Measurements from ENCODE around the gene CCDC170.
"Not testable (repeated sequence)": the region's sequence is repeated elsewhere in the genome, so short reads cannot be mapped to it uniquely, and the experiment has no call there.

CCDC170 gene

DNA sequence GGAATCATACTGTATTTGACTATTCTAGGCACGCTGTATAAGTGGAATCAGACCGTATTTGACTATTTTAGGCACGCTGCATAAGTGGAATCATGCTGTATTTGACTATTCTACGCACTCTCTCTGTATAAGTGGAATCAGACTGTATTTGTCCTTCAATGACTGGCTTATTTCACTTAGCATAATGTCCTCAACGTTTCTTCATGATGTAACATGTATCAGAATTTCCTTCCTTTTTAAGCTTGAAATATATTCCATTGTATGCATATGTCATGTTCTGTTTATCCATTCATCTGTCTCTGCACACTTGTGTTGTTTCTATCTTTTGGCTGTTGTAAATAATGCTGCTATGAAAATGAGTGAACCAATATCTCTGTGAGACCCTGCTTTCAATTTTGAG lies 5.7 kb downstream of the CCDC170 start:
- Histone ChIP-seq H2AFZ (ENCODE audit: low read depth, low read length) (no peak overlapping the region), H3K4me1 (ENCODE audit: insufficient read depth, low read length) (peaks cover under 1% of the 10 kb centered on the region)

DNA sequence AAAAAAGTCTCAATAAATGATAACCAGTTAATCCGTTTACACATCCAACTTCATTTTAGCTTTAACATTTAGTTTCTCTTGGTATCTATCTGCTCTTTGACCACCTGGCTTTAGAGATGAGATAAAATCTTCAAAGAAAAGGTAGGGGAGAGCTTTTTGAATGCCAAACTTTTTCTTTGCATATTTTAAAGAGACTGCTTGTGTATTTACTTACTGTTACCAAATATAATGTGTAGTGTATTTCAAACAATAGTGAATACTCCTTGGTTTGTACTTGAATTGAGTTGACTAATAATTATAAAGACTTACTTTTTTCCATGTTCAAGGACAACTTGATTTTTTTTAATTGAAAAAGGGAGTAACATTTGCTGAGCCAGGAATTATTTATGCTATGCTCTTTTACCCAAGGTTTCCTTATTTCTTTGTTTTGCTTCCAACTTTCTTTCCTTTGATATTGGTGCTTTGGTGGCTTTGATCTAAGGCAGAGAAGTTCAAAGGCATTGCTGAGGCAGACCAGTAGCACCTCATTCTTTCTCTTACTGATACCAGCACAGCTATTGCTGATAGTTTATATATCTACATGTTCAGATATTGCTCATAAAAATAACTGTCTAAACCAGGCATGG lies 7.8 kb downstream of the CCDC170 start:
- Histone ChIP-seq H3K4me3 (ENCODE audit: low read length) (no peak overlapping the region), H3K4me1 (ENCODE audit: insufficient read depth, low read length) (no peaks in the 10 kb centered on the region), H3K36me3 (ENCODE audit: insufficient read depth, low read length) (no peaks in the 10 kb centered on the region), H3K9me3 (ENCODE audit: low read length) (no peaks in the 10 kb centered on the region), H2AFZ (ENCODE audit: low read depth, low read length) (no peak overlapping the region), H3K27me3 (ENCODE audit: insufficient read depth, low read length) (no peaks in the 10 kb centered on the region)

More for the DNA sequence above, 5.7 kb downstream of the CCDC170 start:
- Histone ChIP-seq H3K9me3 (ENCODE audit: low read length) (peaks cover 2% of the 10 kb centered on the region), H3K4me3 (ENCODE audit: low read length) (no peak overlapping the region), H3K27me3 (ENCODE audit: insufficient read depth, low read length) (peaks cover 6% of the 10 kb centered on the region), H3K36me3 (ENCODE audit: insufficient read depth, low read length) (no peaks in the 10 kb centered on the region)

GRCh38 chr6:151502499-151502898 lies 8.7 kb downstream of the CCDC170 start:
- Histone ChIP-seq H3K9me3 (ENCODE audit: low read length) (no peaks in the 10 kb centered on the region), H3K4me1 (ENCODE audit: insufficient read depth, low read length) (no peaks in the 10 kb centered on the region), H3K4me3 (ENCODE audit: low read length) (no peak overlapping the region), H3K27me3 (ENCODE audit: insufficient read depth, low read length) (no peaks in the 10 kb centered on the region), H2AFZ (ENCODE audit: low read depth, low read length) (no peak overlapping the region), H3K36me3 (ENCODE audit: insufficient read depth, low read length) (no peaks in the 10 kb centered on the region)

GRCh38 chr6:151506761-151507160 lies 12.9 kb downstream of the CCDC170 start:
- H3K4me3 ChIP-seq (ENCODE audit: low read length): no peak overlapping the region
- H3K4me1 ChIP-seq (ENCODE audit: insufficient read depth, low read length): no peaks in the 10 kb centered on the region
- no peaks in the 10 kb centered on the region for H3K27me3 ChIP-seq (ENCODE audit: insufficient read depth, low read length)
- no peaks in the 10 kb centered on the region for H3K36me3 ChIP-seq (ENCODE audit: insufficient read depth, low read length)
- no peak overlapping the region for H2AFZ ChIP-seq (ENCODE audit: low read depth, low read length)
- no peaks in the 10 kb centered on the region for H3K9me3 ChIP-seq (ENCODE audit: low read length)

- H3K36me3 ChIP-seq (ENCODE audit: insufficient read depth, low read length): no peaks in the 10 kb centered on the region
- no peaks in the 10 kb centered on the region for H3K4me1 ChIP-seq (ENCODE audit: insufficient read depth, low read length)
- no peak overlapping the region for H3K4me3 ChIP-seq (ENCODE audit: low read length)
- H3K27me3 ChIP-seq (ENCODE audit: insufficient read depth, low read length): no peaks in the 10 kb centered on the region
- no peaks in the 10 kb centered on the region for H3K9me3 ChIP-seq (ENCODE audit: low read length)
- no peak overlapping the region for H2AFZ ChIP-seq (ENCODE audit: low read depth, low read length)
These were observed 15.2 kb downstream of the CCDC170 start for GRCh38 chr6:151509048-151509447.

GRCh38 chr6:151512481-151512880 lies 18.7 kb downstream of the CCDC170 start:
- Histone ChIP-seq H3K27me3 (ENCODE audit: insufficient read depth, low read length) (no peaks in the 10 kb centered on the region), H3K36me3 (ENCODE audit: insufficient read depth, low read length) (no peaks in the 10 kb centered on the region), H2AFZ (ENCODE audit: low read depth, low read length) (no peak overlapping the region), H3K4me1 (ENCODE audit: insufficient read depth, low read length) (no peaks in the 10 kb centered on the region), H3K9me3 (ENCODE audit: low read length) (no peaks in the 10 kb centered on the region), H3K4me3 (ENCODE audit: low read length) (no peak overlapping the region)

- Histone ChIP-seq H3K4me3 (ENCODE audit: low read length) (no peak overlapping the region), H3K27me3 (ENCODE audit: insufficient read depth, low read length) (no peaks in the 10 kb centered on the region), H2AFZ (ENCODE audit: low read depth, low read length) (no peak overlapping the region), H3K4me1 (ENCODE audit: insufficient read depth, low read length) (no peaks in the 10 kb centered on the region), H3K9me3 (ENCODE audit: low read length) (no peaks in the 10 kb centered on the region), H3K36me3 (ENCODE audit: insufficient read depth, low read length) (no peaks in the 10 kb centered on the region)
These were observed 20.3 kb downstream of the CCDC170 start for GRCh38 chr6:151514000-151514730.

GRCh38 chr6:151518992-151519391 lies 25.2 kb downstream of the CCDC170 start:
- H3K9me3 ChIP-seq (ENCODE audit: low read length); H3K4me1 ChIP-seq (ENCODE audit: insufficient read depth, low read length); H3K4me3 ChIP-seq (ENCODE audit: low read length); H2AFZ ChIP-seq (ENCODE audit: low read depth, low read length); H3K27me3 ChIP-seq (ENCODE audit: insufficient read depth, low read length); H3K36me3 ChIP-seq (ENCODE audit: insufficient read depth, low read length): not testable (repeated sequence)

GRCh38 chr6:151523034-151523433 lies 29.2 kb downstream of the CCDC170 start:
- no peaks in the 10 kb centered on the region for H3K27me3 ChIP-seq (ENCODE audit: insufficient read depth, low read length)
- H2AFZ ChIP-seq (ENCODE audit: low read depth, low read length): no peak overlapping the region
- H3K9me3 ChIP-seq (ENCODE audit: low read length): peaks cover 2% of the 10 kb centered on the region
- H3K36me3 ChIP-seq (ENCODE audit: insufficient read depth, low read length): no peaks in the 10 kb centered on the region
- no peak overlapping the region for H3K4me3 ChIP-seq (ENCODE audit: low read length)
- H3K4me1 ChIP-seq (ENCODE audit: insufficient read depth, low read length): no peaks in the 10 kb centered on the region

DNA sequence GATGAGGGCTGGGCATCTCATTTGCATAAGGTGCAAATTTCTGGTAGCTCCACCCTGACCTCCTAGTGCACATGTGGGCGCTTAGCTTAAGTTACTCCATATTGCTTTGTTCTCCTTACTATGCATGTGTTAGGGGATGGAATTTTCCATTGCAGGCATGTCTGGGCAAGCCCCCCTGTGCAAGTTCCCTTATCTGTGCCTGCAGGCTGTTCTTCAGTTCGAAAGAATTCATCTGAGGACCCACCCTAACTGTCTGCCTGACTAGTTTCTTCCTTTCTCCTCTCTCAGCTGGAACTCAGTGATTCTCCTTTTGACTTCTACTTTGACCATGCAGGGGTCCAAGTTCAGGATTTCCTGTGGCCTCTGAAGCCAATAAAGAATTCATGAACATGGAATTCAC lies 30.2 kb downstream of the CCDC170 start:
- Histone ChIP-seq H3K4me3 (ENCODE audit: low read length) (no peak overlapping the region), H3K36me3 (ENCODE audit: insufficient read depth, low read length) (no peaks in the 10 kb centered on the region), H3K9me3 (ENCODE audit: low read length) (peaks cover 2% of the 10 kb centered on the region), H3K4me1 (ENCODE audit: insufficient read depth, low read length) (no peaks in the 10 kb centered on the region), H3K27me3 (ENCODE audit: insufficient read depth, low read length) (no peaks in the 10 kb centered on the region), H2AFZ (ENCODE audit: low read depth, low read length) (no peak overlapping the region)

DNA sequence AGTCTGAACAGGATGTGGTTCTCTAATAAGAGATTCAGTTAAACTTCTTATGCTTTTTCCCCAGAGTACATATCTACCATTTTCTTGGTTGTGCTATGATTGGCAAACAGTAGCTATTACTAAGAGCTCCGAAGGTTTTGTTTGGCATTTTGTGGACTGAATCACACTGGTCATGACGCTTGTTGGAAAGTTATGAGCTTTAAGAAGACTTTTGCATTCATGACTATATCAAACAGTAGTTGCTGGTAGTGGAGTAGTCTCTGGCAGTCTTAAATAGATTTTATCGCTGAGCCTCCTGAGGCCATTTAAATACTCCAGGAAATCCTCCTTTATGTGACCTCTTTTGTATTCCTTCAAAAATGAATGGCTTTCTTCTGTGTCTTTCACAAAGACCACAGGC lies 40.8 kb downstream of the CCDC170 start:
- no peak overlapping the region for H3K4me3 ChIP-seq (ENCODE audit: low read length)
- no peak overlapping the region for H2AFZ ChIP-seq (ENCODE audit: low read depth, low read length)
- no peaks in the 10 kb centered on the region for H3K27me3 ChIP-seq (ENCODE audit: insufficient read depth, low read length)
- no peaks in the 10 kb centered on the region for H3K9me3 ChIP-seq (ENCODE audit: low read length)
- H3K4me1 ChIP-seq (ENCODE audit: insufficient read depth, low read length): no peaks in the 10 kb centered on the region
- H3K36me3 ChIP-seq (ENCODE audit: insufficient read depth, low read length): no peaks in the 10 kb centered on the region

- H3K9me3 ChIP-seq (ENCODE audit: low read length): no peaks in the 10 kb centered on the region
- no peaks in the 10 kb centered on the region for H3K36me3 ChIP-seq (ENCODE audit: insufficient read depth, low read length)
- no peak overlapping the region for H3K4me3 ChIP-seq (ENCODE audit: low read length)
- H3K27me3 ChIP-seq (ENCODE audit: insufficient read depth, low read length): no peaks in the 10 kb centered on the region
- no peak overlapping the region for H2AFZ ChIP-seq (ENCODE audit: low read depth, low read length)
- no peaks in the 10 kb centered on the region for H3K4me1 ChIP-seq (ENCODE audit: insufficient read depth, low read length)
These were observed 41.8 kb downstream of the CCDC170 start for GRCh38 chr6:151535476-151536187.

GRCh38 chr6:151536188-151536479 lies 42.3 kb downstream of the CCDC170 start:
- no peak overlapping the region for H3K4me3 ChIP-seq (ENCODE audit: low read length)

More at GRCh38 chr6:151536188-151536479, 42.3 kb downstream of the CCDC170 start:
- Histone ChIP-seq H3K4me1 (ENCODE audit: insufficient read depth, low read length) (no peaks in the 10 kb centered on the region), H2AFZ (ENCODE audit: low read depth, low read length) (no peak overlapping the region), H3K9me3 (ENCODE audit: low read length) (no peaks in the 10 kb centered on the region), H3K36me3 (ENCODE audit: insufficient read depth, low read length) (no peaks in the 10 kb centered on the region), H3K27me3 (ENCODE audit: insufficient read depth, low read length) (no peaks in the 10 kb centered on the region)

All from neuron (in vitro differentiated cells).